Activated CD8-positive, alpha-beta memory T cell treated with anti-CD3 and anti-CD28 coated beads, Interleukin-2, amount 50 U/mL, for 1 hour (primary cell): Measurements from ENCODE around the gene CCL4L2.
A peak's percentile ranks its signal among the peaks of the same experiment; 100 is the strongest.
"Not testable (repeated sequence)": the region's sequence is repeated elsewhere in the genome, so short reads cannot be mapped to it uniquely, and the experiment has no call there.

Experiments used
- DNase-seq: peaks from one replicate; pipeline ENCODE4 v3.0.0-alpha.2; 2020; ENCODE audit errors: extremely low read depth

Gene CCL4L2

DNA sequence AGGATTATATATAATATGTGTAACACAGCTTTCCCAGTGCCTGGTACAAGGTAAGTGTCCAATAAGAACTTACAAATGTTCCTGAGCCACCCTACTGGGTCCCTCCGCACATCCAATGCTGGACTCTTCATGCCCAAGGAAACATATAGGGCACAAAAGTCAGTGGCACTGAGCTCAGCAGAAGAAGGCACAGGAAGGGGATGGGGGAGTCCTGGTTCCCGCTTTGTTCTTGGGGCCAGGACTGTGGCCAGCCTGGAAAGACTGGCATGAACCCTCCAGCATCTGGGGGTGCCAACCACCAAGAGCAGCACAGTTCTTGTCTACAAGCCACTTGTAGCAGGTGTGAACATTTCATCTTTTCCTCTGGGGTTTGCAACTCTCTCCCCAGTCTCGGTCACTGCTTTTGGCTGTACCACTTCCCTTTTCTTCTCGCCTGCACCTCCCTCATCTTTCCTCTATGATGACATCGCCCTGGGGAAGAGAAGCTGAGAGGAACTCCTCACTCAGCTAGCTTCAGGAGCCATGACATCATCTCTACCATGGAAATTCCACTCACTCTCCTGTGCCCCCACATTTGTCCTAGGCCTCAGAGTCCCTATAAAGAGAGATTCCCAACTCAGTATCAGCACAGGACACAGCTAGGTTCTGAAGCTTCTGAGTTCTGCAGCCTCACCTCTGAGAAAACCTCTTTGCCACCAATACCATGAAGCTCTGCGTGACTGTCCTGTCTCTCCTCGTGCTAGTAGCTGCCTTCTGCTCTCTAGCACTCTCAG is at the start of gene CCL4L2:
Gene CCL4L2, plus strand, starts transcription at position 625 of the 773 bp plus-strand sequence.
- not testable (repeated sequence) for DNase-seq

DNA sequence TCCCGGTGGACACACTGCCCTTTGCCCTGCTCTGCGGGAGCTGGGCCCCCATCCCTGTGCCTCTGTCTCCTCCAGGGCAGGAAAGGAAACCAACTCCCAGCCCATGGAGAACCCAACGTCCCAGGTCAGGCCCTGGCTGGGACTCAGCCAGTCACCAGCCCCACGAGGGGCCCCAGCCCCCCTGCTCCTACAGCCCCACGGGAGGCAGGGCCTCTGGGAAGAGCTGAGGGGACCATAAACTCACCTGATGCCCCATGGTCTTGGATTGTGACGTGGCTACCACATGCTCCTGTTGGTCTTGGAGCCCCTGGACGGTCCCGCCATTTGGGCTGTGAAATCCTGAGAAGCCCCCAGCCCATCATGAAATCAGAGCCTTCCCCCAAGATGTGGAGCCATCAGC is 42.0 kb upstream of the CCL4L2 start:
- not testable (repeated sequence) for DNase-seq

DNA sequence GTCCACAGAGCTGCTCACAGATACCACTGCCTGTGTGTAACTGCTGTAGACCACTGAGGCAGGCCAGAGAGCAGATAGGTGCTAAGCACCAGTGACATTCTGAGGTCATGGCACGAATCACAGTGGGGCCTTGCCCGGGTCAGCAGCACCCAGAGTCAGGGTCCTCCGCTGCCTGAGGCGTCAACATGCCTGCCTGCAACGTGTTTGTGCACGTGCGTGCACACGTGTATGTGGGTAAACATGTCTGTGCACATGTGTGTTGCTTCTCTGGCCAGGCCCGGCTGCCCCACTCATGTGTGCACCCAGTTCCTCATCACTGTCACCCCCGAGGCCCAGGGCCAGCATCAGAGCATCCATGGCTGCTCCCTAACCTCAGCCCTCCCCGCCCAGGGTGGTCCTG is 34.3 kb upstream of the CCL4L2 start, which contains the start of gene TBC1D3B:
Gene TBC1D3B, minus strand, starts transcription at position 101 of the 400 bp plus-strand sequence. CDS start 1,586 bp downstream, outside the sequence.
- DNase-seq = not testable (repeated sequence)

DNA sequence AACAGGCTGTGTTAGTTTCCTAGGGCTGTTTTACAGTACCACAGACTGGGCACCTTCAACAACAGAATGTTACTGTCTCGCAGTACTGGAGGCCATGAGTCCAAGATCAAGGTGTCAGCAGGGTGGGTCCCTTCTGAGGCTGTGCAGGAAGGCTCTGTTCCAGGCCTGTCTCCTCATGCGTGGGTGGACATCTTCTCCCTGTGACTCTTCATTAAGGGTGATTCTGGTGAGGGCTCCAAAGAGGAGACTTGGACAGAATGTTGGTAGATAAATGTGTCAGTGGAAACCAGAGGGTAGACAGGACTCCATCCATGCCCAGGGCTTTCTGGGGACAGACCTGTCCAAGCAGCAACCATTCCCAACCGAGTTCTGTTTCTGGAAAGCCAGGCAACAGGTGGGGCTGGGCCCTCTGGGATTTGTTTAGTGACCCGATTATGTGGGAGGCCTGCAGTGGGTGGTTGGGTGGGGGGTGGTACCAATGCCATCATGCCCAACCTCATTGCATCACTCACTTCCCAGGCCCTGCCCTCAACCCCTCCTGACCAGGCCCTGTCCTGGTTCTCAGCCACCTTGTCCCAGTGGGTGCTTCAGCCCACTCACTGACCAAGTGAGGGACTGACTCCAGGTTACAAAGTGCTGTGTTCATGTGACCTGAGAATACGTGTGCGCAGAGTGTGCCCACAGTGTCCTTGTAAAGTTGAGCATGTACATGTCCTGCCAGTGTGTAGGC is 29.3 kb upstream of the CCL4L2 start:
- DNase-seq = not testable (repeated sequence)

DNA sequence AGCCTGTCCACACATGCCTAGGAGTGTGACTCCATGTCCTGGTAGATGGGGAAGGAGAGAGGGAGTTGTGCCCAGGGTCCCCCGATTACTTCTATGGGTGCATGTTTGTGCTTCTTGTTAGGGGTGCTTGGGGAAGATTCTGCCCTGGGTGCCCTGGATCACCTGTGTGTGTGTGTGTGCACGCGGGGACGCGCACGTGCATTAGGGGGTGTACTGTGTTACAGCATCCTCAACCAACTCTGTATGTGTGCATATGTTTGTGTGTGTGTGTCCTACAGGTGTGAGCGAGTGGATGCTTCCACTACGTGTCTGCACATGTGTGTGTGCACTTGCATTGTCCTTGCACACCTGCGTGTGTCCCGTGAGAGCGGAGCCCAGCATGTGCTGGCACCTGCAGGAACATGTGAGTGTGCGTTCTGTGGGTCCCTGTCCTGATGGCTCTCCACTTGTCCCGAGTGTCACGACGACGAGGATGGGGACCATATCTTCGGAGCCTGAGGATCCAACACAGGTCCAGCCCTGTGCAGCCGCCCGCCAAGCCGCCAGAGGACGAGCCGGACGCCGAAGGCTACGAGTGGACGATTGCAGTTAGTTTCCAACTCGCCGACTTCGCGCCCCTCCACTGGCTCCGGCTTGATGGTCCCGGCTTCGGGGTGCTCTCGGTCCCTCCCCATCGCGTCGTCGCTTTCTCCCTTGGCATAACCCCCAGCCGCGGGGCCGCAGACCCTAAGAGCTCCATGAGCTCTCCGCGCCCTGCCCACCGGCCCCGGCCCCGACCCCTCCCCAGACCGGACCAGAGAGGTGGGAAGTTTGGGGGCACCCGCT is 28.5 kb upstream of the CCL4L2 start:
- DNase-seq = no peak

DNA sequence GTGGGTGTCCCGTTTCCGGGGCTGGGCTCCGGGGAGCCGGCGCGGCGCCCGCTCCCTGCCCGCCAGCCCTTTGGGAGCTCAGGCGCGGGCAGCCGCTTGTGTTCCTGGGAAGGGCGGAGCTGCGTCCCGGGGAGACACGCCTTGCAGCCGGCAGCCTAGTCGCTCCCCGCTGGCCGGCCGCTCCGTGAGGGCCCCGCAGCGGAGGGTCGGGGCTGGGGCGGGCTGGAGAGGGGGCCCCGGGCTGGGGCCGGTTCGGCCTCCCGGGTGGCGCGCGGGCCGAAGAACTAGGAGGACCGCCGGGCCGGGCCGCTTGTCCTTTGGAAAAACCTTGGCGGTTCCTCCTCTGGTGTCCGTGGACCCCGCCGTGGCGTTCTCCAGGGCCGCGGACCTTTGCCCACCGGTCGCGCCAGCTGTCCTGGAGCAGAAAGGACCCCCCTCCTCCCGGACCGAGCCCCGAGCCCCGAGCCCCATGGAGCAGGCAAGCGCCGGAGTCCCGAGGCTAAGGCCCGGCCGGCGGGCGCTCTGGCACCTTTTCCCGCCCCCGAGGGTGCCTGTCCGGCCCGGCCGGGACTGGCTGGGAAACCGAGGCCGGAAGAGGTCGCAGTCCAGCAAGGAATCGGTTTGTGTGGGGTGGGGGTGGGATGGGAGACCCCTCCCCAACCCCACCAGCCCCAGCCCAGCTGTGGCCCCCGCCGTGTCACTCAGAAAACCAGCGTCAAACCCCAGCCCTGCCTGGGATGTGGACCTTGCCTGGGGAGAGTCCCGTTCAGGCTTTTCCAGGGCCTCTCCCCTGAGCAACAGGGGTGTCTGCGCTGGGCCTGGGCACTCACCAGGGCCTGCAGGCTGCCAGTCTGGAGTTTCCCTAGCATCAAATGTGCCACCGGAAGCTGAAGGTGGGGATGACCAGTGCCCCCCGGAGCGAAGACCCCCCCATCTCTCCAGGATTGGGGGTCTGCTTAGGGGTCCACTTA is 27.6 kb upstream of the CCL4L2 start:
- DNase-seq = no peak

DNA sequence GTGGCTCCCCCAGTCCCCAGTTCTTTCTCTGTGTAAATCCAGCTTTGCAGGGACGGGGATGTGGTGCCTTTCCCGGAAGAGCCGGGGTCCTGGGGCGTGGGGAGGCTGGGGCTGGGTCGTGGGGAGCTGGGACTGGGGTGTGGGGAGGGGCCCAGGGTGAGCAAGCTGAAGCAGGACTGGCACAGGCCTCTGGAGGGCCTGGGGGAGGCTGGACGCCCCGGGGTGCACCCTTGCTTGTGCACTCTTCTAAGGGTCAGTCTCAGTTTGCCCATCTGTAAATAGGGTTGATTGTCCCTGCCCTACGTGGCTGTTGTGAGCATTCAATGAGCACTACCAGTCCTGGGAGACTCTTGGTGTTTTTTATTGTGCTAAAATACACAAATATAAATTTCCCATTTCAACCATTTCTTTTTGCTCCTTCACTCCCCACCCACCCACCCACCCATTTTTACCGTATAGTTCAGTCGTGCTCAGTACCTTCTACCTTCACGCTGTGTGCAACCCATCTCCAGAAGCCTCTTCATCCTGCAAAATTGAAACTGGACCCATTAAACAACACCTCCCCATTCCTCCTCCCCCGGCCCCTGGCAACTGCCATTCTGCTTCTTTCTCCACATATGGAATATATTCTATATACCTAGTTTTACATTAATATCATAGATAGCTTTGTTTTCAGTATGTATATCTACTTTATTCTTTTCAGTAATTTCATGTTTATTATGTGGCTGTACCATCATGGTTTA is 26.7 kb upstream of the CCL4L2 start:
- DNase-seq = no peak

DNA sequence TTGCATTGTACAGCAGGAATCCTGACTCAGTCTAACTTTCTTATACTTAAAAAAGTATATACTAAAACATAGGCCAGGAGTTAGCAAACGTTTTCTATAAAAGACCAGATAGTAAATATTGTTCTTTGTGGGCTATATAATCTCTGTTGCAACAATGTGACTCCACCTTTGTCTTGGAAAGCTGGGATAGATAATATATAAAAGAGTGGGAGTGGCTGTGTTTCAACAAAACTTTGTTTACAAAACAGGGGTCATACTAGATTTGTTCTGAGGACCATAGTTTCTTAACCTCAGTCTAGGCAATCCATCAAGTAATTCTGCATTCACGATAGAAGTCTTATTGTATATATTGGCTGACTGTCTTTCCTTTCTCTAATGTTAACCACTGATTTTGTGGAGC is 25.4 kb upstream of the CCL4L2 start:
- no peak for DNase-seq

DNA sequence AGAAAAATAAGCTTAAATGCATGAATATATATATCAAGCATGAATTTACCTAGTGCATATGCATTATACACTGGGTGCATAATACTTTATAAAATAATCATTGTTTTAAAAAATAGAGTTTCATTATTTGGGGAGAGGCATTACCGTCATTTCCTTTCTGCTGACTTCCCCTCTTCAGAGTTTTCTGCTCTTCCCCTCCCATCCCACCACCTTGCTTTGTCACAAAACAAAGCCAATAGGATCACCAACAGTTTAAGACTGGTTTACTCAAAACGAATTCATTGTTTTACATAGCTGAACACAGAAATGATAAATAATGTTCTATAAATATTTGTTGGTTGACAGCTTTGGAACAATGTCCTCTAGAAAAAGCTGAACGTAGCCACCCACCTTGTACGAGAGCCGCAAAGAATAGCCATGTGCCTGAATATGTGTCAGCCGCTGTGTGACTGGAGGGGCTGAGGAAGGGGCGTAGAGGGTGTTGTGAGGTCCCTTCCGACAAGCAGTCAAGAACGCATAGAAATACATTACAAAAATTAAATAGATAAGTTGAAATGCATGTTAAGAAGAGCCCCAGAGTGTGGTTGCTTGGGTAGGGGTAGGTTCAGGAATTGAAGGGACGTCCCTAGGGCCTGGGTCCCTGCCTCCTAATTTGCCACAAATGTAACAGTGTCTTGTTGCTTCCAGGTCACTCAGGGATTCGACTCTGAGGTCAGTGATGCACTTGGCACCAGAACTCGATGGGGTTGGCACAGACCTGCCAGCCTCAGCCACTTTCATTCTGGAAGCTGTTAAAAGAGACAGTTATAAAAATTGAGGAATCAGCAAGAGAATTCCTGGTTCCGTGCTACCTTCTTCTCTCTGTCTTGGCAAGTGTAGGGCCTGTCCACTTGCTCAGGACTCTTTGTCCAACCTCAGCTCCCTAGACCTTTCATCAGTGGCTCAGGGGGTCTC is 23.8 kb upstream of the CCL4L2 start:
- not testable (repeated sequence) for DNase-seq

DNA sequence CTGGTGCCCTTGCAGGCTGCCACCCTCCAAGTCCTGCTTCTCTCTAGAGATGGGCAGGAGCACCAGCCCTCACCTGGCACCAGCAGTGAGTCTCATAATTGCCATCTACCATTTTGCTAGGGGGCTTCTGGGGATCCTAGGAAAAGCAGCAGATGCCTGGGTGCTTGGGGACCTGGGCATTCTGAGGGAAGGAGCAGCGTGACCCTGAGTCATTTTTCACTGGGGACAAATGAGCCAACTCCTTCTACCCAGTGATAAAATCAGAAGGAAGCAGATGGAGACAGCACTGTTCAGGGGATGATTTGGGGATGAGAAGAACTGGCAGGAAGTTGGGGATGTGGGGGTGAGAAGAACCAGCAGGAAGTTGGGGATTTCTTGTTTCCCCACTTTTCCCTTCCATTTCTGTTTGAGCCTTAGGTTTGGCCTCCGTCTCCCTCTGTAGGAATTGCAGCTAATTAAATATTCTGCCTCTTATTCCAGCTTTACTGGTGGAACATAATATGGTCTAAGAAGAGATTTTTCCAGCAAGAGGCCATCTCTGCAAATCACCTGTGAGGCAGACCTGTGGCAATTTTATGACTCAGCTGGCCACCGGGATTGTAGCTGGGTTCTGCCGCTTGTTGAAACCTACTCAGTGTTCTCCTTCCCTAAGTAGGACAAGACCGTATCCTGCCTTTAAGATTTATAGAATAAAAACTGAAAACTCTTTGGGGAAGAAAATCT is 22.8 kb upstream of the CCL4L2 start:
- DNase-seq = not testable (repeated sequence)

DNA sequence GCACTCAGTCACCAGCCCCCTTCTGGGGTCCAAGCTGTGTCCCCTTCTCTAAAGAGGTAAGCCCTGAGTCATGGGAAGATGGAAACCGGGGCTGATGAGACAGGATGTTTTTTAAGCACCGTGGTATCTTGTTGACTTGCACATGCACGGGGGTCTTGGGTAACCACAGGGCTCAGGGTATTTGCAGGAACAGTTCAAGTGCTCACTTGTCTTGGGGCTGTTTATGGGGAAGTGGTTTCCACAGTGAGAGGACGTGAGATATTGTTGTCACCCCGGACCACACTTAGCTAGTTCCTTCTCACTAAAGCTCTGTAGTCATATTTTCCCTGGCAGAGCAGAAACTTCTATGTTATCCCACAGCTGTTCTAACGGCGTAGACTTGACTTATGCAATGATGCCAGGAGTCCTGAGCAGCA is 22.0 kb upstream of the CCL4L2 start:
- peak; percentile 49 for DNase-seq

DNA sequence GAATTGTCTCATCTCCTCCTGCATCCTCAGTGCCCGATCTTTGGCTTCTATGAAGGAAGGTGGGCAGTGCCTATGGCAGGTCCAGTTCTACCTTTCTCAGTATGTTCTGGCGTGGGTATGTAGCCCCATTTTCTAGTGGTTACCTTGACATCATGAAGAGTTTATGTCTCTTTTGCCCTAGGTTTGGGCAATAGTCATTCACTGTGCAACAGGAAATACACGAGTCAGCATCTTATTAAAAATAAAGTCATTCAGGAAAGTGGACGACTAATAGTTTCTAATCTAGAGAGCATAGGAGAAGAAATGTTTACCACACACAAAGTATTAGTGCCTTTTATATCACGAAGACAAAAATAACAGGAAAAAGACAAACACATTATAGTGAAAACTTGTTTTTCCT is 20.9 kb upstream of the CCL4L2 start:
- not testable (repeated sequence) for DNase-seq

DNA sequence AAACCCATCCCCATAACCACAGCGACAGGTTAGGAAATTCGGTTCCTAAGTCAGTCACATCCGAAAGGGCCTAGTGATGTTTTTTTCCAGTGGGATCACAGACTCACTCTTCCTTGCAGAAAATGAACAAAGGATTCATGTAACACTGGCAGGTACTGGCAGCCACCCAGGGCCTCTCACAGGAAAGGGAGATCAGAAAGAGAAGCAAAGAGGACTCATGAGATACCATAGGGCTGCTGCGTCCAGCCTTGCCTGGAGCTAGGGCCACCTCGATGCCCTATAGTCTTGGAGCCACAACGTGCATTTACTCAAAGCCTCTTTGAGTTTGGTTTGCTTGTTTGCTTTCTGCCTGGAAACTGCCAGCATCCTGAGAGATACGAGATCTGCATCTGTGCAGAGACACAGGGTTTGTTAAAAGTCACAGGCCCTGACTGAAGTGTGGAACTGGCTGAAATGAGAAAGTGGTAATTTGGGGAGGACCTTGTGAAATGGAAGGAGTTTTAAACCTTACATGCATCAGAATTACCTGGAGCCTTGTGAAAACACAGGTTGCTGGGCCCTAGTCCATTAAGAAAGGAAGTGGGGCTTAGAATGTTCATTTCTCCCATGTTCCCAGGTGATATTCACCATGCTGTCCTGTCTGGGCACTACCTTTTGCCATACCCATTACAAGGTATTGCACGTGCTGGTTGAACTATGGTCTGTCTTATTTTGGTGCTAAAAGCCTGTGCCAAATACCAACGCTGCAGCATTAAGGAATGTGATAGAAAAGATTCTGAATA is 20.1 kb upstream of the CCL4L2 start:
- DNase-seq = not testable (repeated sequence)

DNA sequence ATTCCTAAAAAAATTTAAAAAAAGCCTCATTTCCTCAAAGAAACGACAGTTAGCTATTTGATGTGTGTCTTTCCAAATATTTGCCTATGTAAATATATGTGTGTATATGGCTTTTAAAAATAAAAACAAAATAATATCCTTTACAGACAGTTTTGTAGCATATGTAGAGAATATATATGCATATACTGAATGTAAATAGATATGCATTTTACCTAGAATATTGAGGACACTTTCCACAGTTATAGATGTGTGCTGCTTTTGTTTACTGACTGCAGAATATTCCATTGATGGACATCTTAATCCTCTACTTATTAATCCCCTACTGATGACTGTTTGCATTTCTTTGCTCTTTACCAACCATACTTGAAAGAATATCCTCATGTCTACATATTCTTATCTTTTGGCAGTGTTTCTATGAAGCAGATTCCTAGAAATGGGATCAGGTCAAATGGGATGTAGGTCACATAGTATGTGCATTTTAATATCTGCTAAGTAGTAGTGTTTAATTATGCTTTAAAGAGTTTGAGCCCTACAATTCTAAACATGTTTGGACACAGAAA is 17.6 kb upstream of the CCL4L2 start:
- DNase-seq = no peak

DNA sequence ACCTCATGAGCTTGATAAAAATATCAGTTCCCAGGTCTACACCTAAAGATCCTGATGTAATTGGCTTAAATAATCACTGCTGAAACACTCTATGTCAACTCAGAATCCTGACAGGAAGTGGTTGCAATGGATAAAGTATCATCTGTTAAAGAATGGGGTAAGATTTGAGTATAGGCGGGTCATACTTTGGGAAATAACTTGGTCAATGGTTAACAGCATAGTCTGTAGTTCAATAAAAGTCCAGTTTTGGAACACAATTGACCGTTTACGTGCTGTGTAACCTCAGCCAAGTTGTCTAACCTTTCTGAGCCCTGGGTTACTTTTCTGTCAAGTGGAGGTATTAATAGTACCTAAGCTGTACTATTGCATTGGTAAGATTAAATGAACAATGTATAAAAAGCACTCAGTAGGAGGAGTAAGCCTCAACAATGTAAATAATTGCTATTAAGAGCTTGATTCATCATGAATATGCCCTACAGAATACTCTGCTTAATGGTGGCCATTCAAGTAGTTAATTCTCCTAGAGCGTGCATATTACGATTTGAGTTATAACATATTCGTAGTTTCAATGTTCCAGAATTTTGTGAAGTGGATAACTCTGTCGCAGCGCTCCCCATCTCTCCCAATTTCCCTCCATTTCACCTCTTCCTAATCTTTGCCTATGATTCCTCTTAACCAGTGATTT is 16.6 kb upstream of the CCL4L2 start:
- not testable (repeated sequence) for DNase-seq

DNA sequence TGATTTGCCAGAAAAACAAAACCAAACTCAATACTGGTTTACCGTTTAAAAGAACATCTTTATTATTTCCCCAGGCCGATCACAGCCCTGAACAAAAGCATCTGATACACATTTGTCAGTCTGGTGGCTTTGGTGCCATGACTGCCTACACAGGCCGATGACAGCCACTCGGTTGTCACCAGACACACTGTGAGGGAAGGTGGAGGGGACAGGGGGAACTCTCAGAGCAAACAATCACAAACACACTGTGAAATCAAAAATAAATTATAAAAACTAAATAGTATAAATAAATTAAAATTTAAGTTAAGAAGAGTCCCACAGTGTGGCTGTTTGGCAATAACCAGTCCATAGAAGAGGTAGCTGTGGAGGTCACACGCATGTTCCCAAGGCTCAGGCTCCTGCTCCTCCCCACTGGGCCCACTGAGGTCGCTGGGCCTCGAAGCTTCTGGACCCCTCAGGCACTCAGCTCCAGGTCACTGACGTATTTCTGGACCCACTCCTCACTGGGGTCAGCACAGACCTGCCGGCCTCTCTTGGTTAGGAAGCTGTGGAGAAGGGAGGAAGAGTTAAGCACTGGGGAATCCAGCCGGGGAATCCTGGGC is 15.9 kb upstream of the CCL4L2 start:
- DNase-seq = not testable (repeated sequence)
